Tibial nerve (tissue), 4 donors: ENCODE measurements around the gene SCRN2. TPM values are rescaled to one million over a fixed set of nuclear protein-coding genes. Genes with fewer than 3 reads are reported as not detected.

ENCODE experiments used
- DNase-seq, 2 donors: peaks; one replicate each; pipeline ENCODE4 v3.0.0-alpha.2; 2019; ENCODE audit warnings: low spot score in 2 of 2
- H3K27ac ChIP-seq, 4 donors: fragments of 200-600 bp; sonication (generic) in 3 of 4; one replicate each; pipeline ENCODE4 v1.5.1; 2017 to 2019; ENCODE audit warnings: mild to moderate bottlenecking in 1 of 4
- H3K27me3 ChIP-seq, 2 donors: fragments of 200-600 bp; sonication (generic) in 1 of 2; one replicate each; pipeline versions ENCODE4 v1.5.1 to v1.6.0; 2017 to 2019
- H3K36me3 ChIP-seq, 3 donors: fragments of 200-600 bp; sonication (generic); one replicate each; pipeline ENCODE4 v1.5.1; 2018 to 2019
- H3K4me1 ChIP-seq, 4 donors: fragments of 200-600 bp; sonication (generic) in 3 of 4; one replicate each; pipeline ENCODE4 v1.5.1; 2017 to 2019
- H3K4me3 ChIP-seq, 4 donors: fragments of 200-600 bp; sonication (generic) in 3 of 4; one replicate each; pipeline ENCODE4 v1.5.1; 2017 to 2019; ENCODE audit warnings: mild to moderate bottlenecking in 1 of 4, moderate library complexity in 1 of 4
- H3K9me3 ChIP-seq, 4 donors: fragments of 200-600 bp; sonication (generic) in 3 of 4; one replicate each; pipeline ENCODE4 v1.5.1; 2017 to 2019
- CTCF ChIP-seq, 5 experiments: fragments of 200-600 bp in 3 of 5; fragments of 450-650 bp in 2 of 5; sonication (generic) in 3 of 5; IDR thresholded peaks; one replicate each; pipeline ENCODE4 v1.5.1; 2016 to 2019; ENCODE audit warnings: antibody characterized with exemption in 5 of 5, mild to moderate bottlenecking in 3 of 5, moderate library complexity in 2 of 5
- EP300 ChIP-seq, 2 donors: sonication (generic); formaldehyde crosslinking; IDR thresholded peaks; one replicate each; pipeline ENCODE4 v1.6.1; 2017; ENCODE audit warnings: antibody characterized with exemption in 2 of 2, mild to moderate bottlenecking in 1 of 2
- POLR2A ChIP-seq, 2 donors: fragments of 450-650 bp; IDR thresholded peaks; one replicate each; pipeline ENCODE4 v1.6.1; 2017; ENCODE audit warnings: antibody characterized with exemption in 2 of 2, mild to moderate bottlenecking in 2 of 2, moderate library complexity in 2 of 2
- WGBS, 2 donors: methylation state at CpG; one replicate each; pipeline ENCODE4 v1.1.5; 2018; 5-methylcytosine and 5-hydroxymethylcytosine counted together
- total RNA-seq, 4 donors: library from RNA; depleted of rRNA; stranded (reverse); fragments of >200 nt; gene quantifications; one replicate each; pipeline ENCODE4 v1.1.0, GENCODE V29; 2016

SCRN2 gene
- total RNA-seq, 4 donors from 2014 or later: 49.8 to 68.6 (median 56.6) TPM

GRCh38 chr17:47879776-47880454 is 38.8 kb upstream of the SCRN2 start:
- H3K4me1 ChIP-seq: peaks cover 0 to 29% (median 1%) of the 10 kb centered on the region in 4 donors
- no peaks in the 10 kb centered on the region for H3K9me3 ChIP-seq
- H3K27ac ChIP-seq: no peak overlapping the region
- no peak for DNase-seq
- H3K36me3 ChIP-seq: no peaks in the 10 kb centered on the region
- 86 to 89% methylated on average over 8 of the region's 8 CpGs for WGBS, 2 donors
- H3K4me3 ChIP-seq: no peak overlapping the region
- TF ChIP-seq EP300 (IDR thresholded peaks at IDR 0.05) (no peak), POLR2A (IDR thresholded peaks at IDR 0.05) (no peak), CTCF (IDR thresholded peaks at IDR 0.05) (no peak)
- peaks cover 0 to 25% of the 10 kb centered on the region in 2 donors for H3K27me3 ChIP-seq

GRCh38 chr17:47879028-47879585 is 38.0 kb upstream of the SCRN2 start:
- 55 to 73% methylated on average over 2 of the region's 2 CpGs for WGBS, 2 donors
- Histone ChIP-seq H3K4me1 (peaks cover 0 to 22% (median 1%) of the 10 kb centered on the region in 4 donors), H3K4me3 (no peak overlapping the region), H3K27ac (no peak overlapping the region), H3K36me3 (no peaks in the 10 kb centered on the region), H3K27me3 (peaks cover 0 to 31% of the 10 kb centered on the region in 2 donors), H3K9me3 (no peaks in the 10 kb centered on the region)
- no peak for DNase-seq
- TF ChIP-seq EP300 (IDR thresholded peaks at IDR 0.05) (no peak), POLR2A (IDR thresholded peaks at IDR 0.05) (no peak), CTCF (IDR thresholded peaks at IDR 0.05) (no peak)

- no peak overlapping the region for H3K27ac ChIP-seq
- H3K36me3 ChIP-seq: no peaks in the 10 kb centered on the region
- no peaks in the 10 kb centered on the region for H3K9me3 ChIP-seq
- no peak for DNase-seq
- H3K4me1 ChIP-seq: peaks cover 0 to 18% (median 1%) of the 10 kb centered on the region in 4 donors
- H3K27me3 ChIP-seq: peaks cover 0 to 33% of the 10 kb centered on the region in 2 donors
- H3K4me3 ChIP-seq: no peak overlapping the region
- WGBS, 2 donors: 44 to 50% methylated on average over 9 to 10 of the region's 10 CpGs
- TF ChIP-seq POLR2A (IDR thresholded peaks at IDR 0.05) (no peak), EP300 (IDR thresholded peaks at IDR 0.05) (no peak), CTCF (IDR thresholded peaks at IDR 0.05) (no peak)
Measured at GRCh38 chr17:47878203-47879027, 37.3 kb upstream of the SCRN2 start.

GRCh38 chr17:47877368-47878034 is 36.4 kb upstream of the SCRN2 start:
- Histone ChIP-seq H3K27ac (no peak overlapping the region), H3K4me3 (no peak overlapping the region), H3K27me3 (peaks cover 0 to 42% of the 10 kb centered on the region in 2 donors), H3K36me3 (no peaks in the 10 kb centered on the region), H3K9me3 (no peaks in the 10 kb centered on the region), H3K4me1 (peaks cover 0 to 18% (median 2%) of the 10 kb centered on the region in 4 donors)
- no peak for TF ChIP-seq POLR2A (IDR thresholded peaks at IDR 0.05)
- TF ChIP-seq EP300 (IDR thresholded peaks at IDR 0.05): no peak
- no peak for TF ChIP-seq CTCF (IDR thresholded peaks at IDR 0.05)
- WGBS, 2 donors: 39 to 52% methylated on average over 9 of the region's 9 CpGs
- DNase-seq: no peak
